Gastrocnemius medialis (tissue), 4 donors: Measurements from ENCODE around the gene UCK2.

Experiments
- CTCF ChIP-seq, 5 experiments: fragments of 450-650 bp in 3 of 5; fragments of 200-600 bp in 2 of 5; sonication (generic) in 2 of 5; IDR thresholded peaks in 4 of 5; conservative IDR thresholded peaks in 1 of 5; 1 replicate in 4 of 5; 2 replicates in 1 of 5; pipeline ENCODE4 v1.5.1; 2016 to 2019; ENCODE audit warnings: antibody characterized with exemption in 5 of 5, mild to moderate bottlenecking in 3 of 5, moderate library complexity in 3 of 5
- POLR2A ChIP-seq, 2 donors: fragments of 450-650 bp; IDR thresholded peaks; one replicate each; pipeline ENCODE4 v1.6.1; 2017; ENCODE audit warnings: antibody characterized with exemption in 2 of 2, mild to moderate bottlenecking in 2 of 2, moderate library complexity in 2 of 2

- no peak for TF ChIP-seq CTCF (IDR thresholded peaks at IDR 0.05 in 4 of 5, conservative IDR thresholded peaks at IDR 0.05 in 1 of 5)
- TF ChIP-seq POLR2A (IDR thresholded peaks at IDR 0.05), result no peak
Measured at GRCh38 chr1:165882168-165882837, 54.9 kb downstream of the UCK2 start.
